SJCRH30 (cell line): ENCODE results near the gene PRR5L. TPM values are rescaled to one million over a fixed set of nuclear protein-coding genes. Genes with fewer than 3 reads are reported as not detected.

ENCODE experiments used
- DNase-seq, 2 experiments: peaks; one replicate each; pipeline ENCODE4 v3.0.0-alpha.2; 2015 to 2020
- H3K27ac ChIP-seq: fragments of 250-450 bp; sonication (Bioruptor Pico); 2 replicates; pipeline ENCODE4 v1.5.1; 2020; ENCODE audit warnings: mild to moderate bottlenecking, moderate library complexity
- H3K27me3 ChIP-seq: fragments of 250-450 bp; sonication (Bioruptor Pico); 2 replicates; pipeline ENCODE4 v1.5.1; 2020; ENCODE audit warnings: mild to moderate bottlenecking, moderate library complexity
- H3K36me3 ChIP-seq: fragments of 250-450 bp; sonication (Bioruptor Pico); 2 replicates; pipeline ENCODE4 v1.5.1; 2020; ENCODE audit warnings: mild to moderate bottlenecking, moderate library complexity
- H3K4me1 ChIP-seq: fragments of 250-450 bp; sonication (Bioruptor Pico); 2 replicates; pipeline ENCODE4 v1.5.1; 2020; ENCODE audit warnings: mild to moderate bottlenecking, moderate library complexity
- H3K4me3 ChIP-seq: fragments of 250-450 bp; sonication (Bioruptor Pico); 2 replicates; pipeline ENCODE4 v1.5.1; 2020; ENCODE audit warnings: mild to moderate bottlenecking, moderate library complexity
- H3K9me3 ChIP-seq: fragments of 250-450 bp; sonication (Bioruptor Pico); replicated peaks from 2 replicates; pipeline ENCODE4 v1.5.1; 2020; ENCODE audit warnings: mild to moderate bottlenecking, moderate library complexity
- total RNA-seq: library from RNA; depleted of rRNA; stranded (reverse); fragments of >200 nt; shearing (Covaris generic); gene quantifications from 2 replicates; pipeline ENCODE4 v1.2.3, GENCODE V29; 2014; rRNA removed

Gene PRR5L
- total RNA-seq = 7.2 and 10.0 TPM in 2 replicates

GRCh38 chr11:36295926-36296325 is at the start of gene PRR5L:
Gene PRR5L (plus strand): TSS chr11:36296288. CDS start chr11:36401122, 104,834 bp downstream.
- Histone ChIP-seq H3K36me3 (no peaks in the 10 kb centered on the region), H3K27ac (no peak within 1 kb of the TSS), H3K27me3 (no peaks in the 10 kb centered on the region), H3K4me1 (peaks cover 4% of the 10 kb centered on the region; the same call in 1 of the 2 replicates), H3K4me3 (no peak within 1 kb of the TSS), H3K9me3 (no peaks in the 10 kb centered on the region)
- no peak for DNase-seq

- Histone ChIP-seq H3K27me3 (no peaks in the 10 kb centered on the region), H3K4me1 (peaks cover 6% of the 10 kb centered on the region), H3K4me3 (no peak overlapping the region), H3K9me3 (peaks cover 8% of the 10 kb centered on the region; the same call in 1 of the 2 replicates), H3K27ac (no peak overlapping the region), H3K36me3 (no peaks in the 10 kb centered on the region; the same call in 1 of the 2 replicates)
- no peak for DNase-seq
Observed at GRCh38 chr11:36247493-36247892, 48.6 kb upstream of the PRR5L start.

GRCh38 chr11:36248436-36248835 is 47.7 kb upstream of the PRR5L start:
- DNase-seq = no peak
- Histone ChIP-seq H3K4me1 (peaks cover 7% of the 10 kb centered on the region), H3K4me3 (no peak overlapping the region), H3K36me3 (no peaks in the 10 kb centered on the region; the same call in 1 of the 2 replicates), H3K27me3 (no peaks in the 10 kb centered on the region), H3K9me3 (peaks cover 8% of the 10 kb centered on the region; the same call in 1 of the 2 replicates), H3K27ac (no peak overlapping the region)

GRCh38 chr11:36249246-36249645 is 46.8 kb upstream of the PRR5L start:
- DNase-seq = peak; percentile 33 to 50
- no peaks in the 10 kb centered on the region for H3K27me3 ChIP-seq
- H3K36me3 ChIP-seq = no peaks in the 10 kb centered on the region; the same call in 1 of the 2 replicates
- H3K4me3 ChIP-seq = no peak overlapping the region
- no peak overlapping the region for H3K27ac ChIP-seq
- H3K9me3 ChIP-seq = peaks cover 8% of the 10 kb centered on the region; the same call in 1 of the 2 replicates
- peaks cover 11% of the 10 kb centered on the region for H3K4me1 ChIP-seq

- no peak for DNase-seq
- 0 out of 2 replicates have a peak, but pooled peaks cover 5% of the 10 kb centered on the region for H3K9me3 ChIP-seq
- no peaks in the 10 kb centered on the region for H3K36me3 ChIP-seq
- no peaks in the 10 kb centered on the region for H3K27me3 ChIP-seq
- H3K4me3 ChIP-seq = no peak overlapping the region
- no peak overlapping the region for H3K27ac ChIP-seq
- H3K4me1 ChIP-seq = peaks cover 11% of the 10 kb centered on the region
Observed at GRCh38 chr11:36251823-36252222, 44.3 kb upstream of the PRR5L start.

GRCh38 chr11:36253238-36253637 is 42.9 kb upstream of the PRR5L start:
- Histone ChIP-seq H3K9me3 (0 out of 2 replicates have a peak, but pooled peaks cover 5% of the 10 kb centered on the region), H3K27ac (no peak overlapping the region), H3K27me3 (no peaks in the 10 kb centered on the region), H3K36me3 (no peaks in the 10 kb centered on the region), H3K4me3 (no peak overlapping the region), H3K4me1 (peaks cover 11% of the 10 kb centered on the region)
- DNase-seq = peak; percentile 85 to 87

- Histone ChIP-seq H3K9me3 (0 out of 2 replicates have a peak, but pooled peaks cover 5% of the 10 kb centered on the region), H3K27ac (no peak overlapping the region), H3K36me3 (no peaks in the 10 kb centered on the region), H3K27me3 (no peaks in the 10 kb centered on the region), H3K4me1 (peaks cover 5% of the 10 kb centered on the region; the same call in 1 of the 2 replicates), H3K4me3 (no peak overlapping the region)
- no peak for DNase-seq
Observed at GRCh38 chr11:36254713-36255112, 41.4 kb upstream of the PRR5L start.

DNA sequence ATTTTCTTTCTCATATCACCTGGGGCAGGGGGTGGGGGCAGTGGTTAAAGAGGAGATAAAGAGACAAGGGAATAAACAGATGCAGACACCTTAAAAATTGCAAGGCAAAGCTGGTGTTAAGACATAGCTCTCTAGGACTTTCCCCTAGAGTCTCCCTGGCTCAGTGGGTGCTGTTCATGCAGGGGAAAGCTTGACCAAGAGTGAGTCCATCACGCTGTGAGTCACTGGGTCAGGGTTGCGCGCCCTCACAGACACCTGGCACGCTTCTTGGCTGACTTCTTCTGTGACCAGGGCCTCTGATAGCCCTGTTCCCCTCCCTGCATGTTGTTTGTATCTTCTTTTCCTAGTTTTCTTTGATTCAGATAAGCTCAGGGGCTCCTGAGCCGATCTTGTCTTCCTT is 38.7 kb upstream of the PRR5L start:
- H3K27ac ChIP-seq = no peak overlapping the region
- no peaks in the 10 kb centered on the region for H3K9me3 ChIP-seq
- peaks cover 5% of the 10 kb centered on the region; the same call in 1 of the 2 replicates for H3K4me1 ChIP-seq
- no peak overlapping the region for H3K4me3 ChIP-seq
- no peaks in the 10 kb centered on the region for H3K36me3 ChIP-seq
- no peaks in the 10 kb centered on the region for H3K27me3 ChIP-seq
- no peak for DNase-seq

DNA sequence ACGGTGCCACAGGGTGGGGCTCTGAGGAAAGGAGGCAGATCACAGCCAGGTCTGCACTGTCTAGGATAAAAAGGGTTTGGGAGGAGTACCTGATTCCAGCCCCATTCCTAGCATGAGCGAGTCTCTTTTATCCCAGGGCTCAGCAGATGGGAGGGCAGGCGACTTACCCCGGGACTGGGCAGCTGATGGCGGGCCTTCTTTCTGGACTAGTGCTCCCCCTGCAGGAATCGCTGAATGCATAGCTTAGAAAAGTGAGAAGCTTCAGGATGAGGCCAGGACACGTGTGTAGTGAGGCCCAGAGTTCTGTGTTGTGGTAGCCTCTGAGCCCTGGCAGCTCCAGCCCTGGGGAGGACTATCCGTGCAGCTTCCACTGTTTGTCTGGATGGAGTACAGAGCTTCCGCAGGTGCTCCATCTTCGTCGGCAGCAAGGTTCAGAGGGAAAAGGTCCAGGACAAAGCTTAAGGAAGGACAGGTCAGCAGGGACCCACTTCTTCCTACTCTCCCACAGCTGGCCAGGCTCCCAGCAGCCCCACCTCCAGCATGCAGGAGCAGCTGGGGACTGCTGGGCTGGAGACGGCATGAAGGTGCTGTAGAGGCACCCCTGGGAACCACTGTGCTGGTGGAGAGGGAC is 37.2 kb upstream of the PRR5L start:
- H3K9me3 ChIP-seq = no peaks in the 10 kb centered on the region
- peak; percentile 84 to 87 for DNase-seq

DNA sequence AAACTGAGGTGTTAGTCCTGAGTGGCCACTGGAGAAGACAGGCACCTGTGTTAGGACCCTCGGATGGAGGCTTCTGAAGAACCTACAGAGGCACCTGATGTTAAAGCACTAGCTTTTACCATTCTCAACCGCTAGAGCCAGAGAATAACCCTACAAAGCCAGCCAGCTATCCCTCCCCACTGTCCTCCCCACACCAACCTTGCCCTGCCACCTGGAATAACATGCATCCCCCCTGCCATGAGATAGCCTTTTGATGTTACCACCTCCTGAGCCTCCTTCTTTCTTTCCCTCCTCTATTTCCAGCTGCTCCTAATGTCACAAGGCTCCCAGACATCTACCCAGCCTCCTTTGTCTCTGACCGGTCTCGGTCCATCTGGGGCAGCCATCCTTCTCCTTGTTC is 35.0 kb upstream of the PRR5L start:
- Histone ChIP-seq H3K27me3 (no peaks in the 10 kb centered on the region), H3K4me3 (no peak overlapping the region), H3K27ac (no peak overlapping the region), H3K4me1 (no peaks in the 10 kb centered on the region), H3K36me3 (no peaks in the 10 kb centered on the region), H3K9me3 (no peaks in the 10 kb centered on the region)
- no peak for DNase-seq

More for the DNA sequence above, 37.2 kb upstream of the PRR5L start:
- no peaks in the 10 kb centered on the region for H3K27me3 ChIP-seq
- H3K27ac ChIP-seq = no peak overlapping the region
- H3K4me3 ChIP-seq = no peak overlapping the region
- H3K4me1 ChIP-seq = no peaks in the 10 kb centered on the region; the same call in 1 of the 2 replicates
- H3K36me3 ChIP-seq = no peaks in the 10 kb centered on the region

GRCh38 chr11:36264011-36264972 is 31.8 kb upstream of the PRR5L start:
- no peak for DNase-seq

DNA sequence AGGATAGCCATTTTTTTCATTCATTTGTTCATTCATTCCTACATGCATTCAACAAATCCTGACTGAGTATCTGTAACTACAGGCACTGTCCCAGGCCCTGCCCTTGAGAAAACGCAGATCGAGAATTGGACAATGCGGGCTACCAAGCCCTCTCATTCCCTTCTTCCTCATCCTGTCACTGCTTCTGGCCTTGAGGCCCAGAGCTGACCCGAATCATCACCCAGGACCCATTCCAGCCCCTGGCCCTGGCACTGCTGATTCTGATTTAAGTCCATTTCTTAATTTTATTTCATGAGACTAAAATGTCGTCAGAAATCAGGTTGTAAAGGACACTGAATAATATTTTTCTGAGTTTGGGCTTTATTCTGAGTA is 31.1 kb upstream of the PRR5L start:
- Histone ChIP-seq H3K27me3 (no peaks in the 10 kb centered on the region), H3K4me3 (no peak overlapping the region), H3K27ac (no peak overlapping the region), H3K36me3 (no peaks in the 10 kb centered on the region), H3K9me3 (no peaks in the 10 kb centered on the region), H3K4me1 (no peaks in the 10 kb centered on the region)
- no peak for DNase-seq

More at GRCh38 chr11:36264011-36264972, 31.8 kb upstream of the PRR5L start:
- Histone ChIP-seq H3K4me3 (no peak overlapping the region), H3K27ac (no peak overlapping the region), H3K36me3 (no peaks in the 10 kb centered on the region), H3K4me1 (no peaks in the 10 kb centered on the region), H3K27me3 (no peaks in the 10 kb centered on the region), H3K9me3 (no peaks in the 10 kb centered on the region)

DNA sequence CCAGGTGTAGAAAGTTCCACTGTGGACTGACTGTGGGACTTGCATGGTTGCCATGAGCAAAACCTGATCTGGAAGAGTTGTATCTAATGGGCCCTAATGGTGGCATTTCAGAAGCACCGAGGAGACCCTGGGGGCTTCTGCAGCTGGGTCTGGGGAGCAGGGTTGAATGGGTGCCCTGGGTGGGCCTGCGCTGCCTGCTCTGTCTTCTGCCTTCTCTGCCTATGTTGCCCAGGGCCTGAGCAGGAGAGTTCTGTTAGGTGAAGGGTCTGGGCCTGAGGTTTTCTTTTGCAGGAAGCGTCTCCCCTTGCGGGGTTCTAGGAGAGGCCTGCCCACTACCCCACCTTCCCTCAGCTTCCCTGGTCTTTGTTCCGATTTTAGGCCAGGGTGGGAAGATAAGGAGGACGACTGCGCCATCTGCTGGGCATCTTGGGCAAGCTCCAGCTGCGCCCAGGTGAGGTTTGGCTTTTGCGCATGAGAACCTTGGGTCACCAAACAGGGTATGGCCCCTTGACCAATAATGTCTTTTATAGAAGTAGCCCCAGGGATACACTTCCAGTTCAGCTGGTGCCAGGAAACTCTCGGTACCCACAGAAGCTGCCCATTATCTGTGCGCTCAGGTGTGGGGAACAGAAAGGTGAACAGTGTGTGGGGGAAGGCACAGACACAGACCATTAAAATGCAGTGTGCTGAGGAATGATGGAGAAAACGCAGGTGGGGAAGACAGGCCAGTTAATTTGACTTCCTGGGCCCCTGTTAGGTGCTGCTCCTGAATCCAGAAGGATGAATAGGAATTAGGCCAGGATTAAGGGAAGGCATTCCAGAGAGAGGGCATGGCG is 30.1 kb upstream of the PRR5L start:
- no peaks in the 10 kb centered on the region for H3K9me3 ChIP-seq
- H3K36me3 ChIP-seq = no peaks in the 10 kb centered on the region
- no peak overlapping the region for H3K27ac ChIP-seq
- DNase-seq = peak; percentile 53 to 79
- H3K4me3 ChIP-seq = no peak overlapping the region
- peaks cover 1% of the 10 kb centered on the region; the same call in 1 of the 2 replicates for H3K4me1 ChIP-seq
- no peaks in the 10 kb centered on the region for H3K27me3 ChIP-seq

GRCh38 chr11:36266767-36267166 is 29.3 kb upstream of the PRR5L start:
- H3K4me3 ChIP-seq = no peak overlapping the region
- no peaks in the 10 kb centered on the region for H3K27me3 ChIP-seq
- no peaks in the 10 kb centered on the region for H3K9me3 ChIP-seq
- no peak for DNase-seq
- H3K36me3 ChIP-seq = 0 out of 2 replicates have a peak, but pooled peaks cover 2% of the 10 kb centered on the region
- H3K27ac ChIP-seq = no peak overlapping the region
- H3K4me1 ChIP-seq = peaks cover 8% of the 10 kb centered on the region; the same call in 1 of the 2 replicates
